OCI-M2 (cell line): ENCODE results near the gene KCND3.

Experiments used
- DNase-seq: peaks from one replicate; lab custom pipeline; 2025; ENCODE audit not compliant: unreplicated experiment; lab: John Stamatoyannopoulos, UW

Gene KCND3

DNA sequence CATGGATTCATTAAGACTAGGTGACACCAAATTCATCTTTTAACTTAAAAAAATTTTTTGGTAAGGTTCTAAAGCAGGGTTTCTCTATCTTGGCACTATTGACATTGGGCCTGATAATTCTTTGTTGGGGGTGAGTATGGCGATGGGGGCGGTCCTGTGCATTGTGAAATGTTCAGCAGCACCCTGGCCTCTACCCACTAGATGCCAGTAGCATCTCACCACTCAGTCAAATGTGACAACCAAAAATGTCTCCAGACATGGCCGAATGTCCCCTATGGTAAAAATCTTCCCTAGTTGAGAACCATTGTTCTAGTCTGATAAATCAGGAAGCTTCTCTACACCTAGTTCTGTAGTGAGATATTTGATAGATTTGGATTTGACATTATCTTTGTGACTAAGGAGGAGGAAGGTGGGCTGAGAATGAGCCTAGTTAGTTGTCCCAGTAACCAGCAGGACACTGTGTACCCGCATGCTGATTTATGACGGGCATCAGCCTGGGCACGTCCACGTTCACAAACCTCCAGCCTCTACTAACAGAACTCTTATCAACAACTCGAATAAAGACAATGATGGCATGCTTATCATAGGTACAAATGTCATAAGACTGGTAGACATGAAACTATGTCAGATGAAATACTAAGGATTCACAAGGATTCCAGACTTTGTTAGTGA is 104.6 kb downstream of the KCND3 start:
- no peak for DNase-seq

- no peak for DNase-seq
Observed at GRCh38 chr1:111882986-111883560, 106.4 kb downstream of the KCND3 start.

DNA sequence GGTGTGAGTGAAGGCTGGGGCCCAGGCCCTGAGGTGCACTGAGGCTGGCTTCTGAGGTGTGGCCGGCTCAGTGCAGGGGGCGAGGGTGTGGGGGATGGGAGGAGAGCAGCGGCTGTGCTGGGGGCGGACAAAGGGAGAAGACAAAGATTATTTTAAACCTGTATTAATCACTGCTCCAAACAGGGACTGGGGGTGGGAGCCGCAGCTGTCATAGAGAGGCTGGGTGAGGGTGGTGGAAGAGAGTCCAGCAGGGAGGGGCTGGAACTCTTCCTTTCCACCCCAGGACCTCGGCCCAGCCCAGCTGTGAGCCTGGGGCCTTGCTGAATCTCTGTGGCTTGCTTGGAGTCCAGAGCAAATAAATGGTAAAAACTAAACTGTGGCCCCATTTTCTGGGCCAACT is 106.9 kb downstream of the KCND3 start:
- DNase-seq = no peak

GRCh38 chr1:111880881-111881837 is 108.3 kb downstream of the KCND3 start:
- DNase-seq = no peak

DNA sequence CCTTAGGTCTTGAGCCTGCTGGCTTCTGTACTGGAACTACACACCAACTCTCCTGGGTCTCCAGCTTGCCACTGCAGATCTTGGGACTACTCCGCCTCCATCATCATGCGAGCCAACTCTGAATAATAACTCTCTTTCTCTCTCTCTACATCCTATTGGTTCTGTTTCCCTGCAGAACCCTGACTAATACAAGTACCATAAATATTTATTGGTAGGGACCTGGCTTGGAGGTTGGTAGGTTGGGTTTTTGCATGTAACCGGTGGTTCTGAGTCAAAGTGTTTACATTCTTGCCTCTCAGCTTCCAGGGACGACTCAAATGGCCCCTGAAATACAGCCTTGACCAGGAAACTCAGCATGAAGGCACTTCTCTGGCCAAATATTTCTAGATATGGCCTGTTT is 110.4 kb downstream of the KCND3 start:
- DNase-seq = no peak

DNA sequence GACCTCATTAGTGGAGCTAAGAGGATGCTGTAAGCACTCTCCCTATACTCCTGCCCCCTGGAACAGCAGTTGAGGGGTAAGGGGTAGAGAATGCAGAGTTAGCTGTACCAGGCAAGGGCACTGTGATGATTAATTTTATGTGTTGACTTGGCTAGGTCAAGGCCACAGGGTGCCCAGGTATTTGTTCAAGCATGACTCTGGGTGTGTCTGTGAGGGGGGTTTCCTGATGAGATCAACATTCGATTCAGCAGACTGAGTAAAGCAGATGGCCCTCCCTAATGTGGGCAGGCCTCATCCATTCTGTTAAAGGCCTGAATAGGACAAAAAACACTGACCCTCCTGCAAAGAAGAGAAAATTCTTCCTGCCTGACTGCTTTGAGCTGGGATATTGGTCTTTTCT is 110.8 kb downstream of the KCND3 start:
- DNase-seq = no peak

GRCh38 chr1:111878091-111878490 is 111.4 kb downstream of the KCND3 start:
- no peak for DNase-seq

DNA sequence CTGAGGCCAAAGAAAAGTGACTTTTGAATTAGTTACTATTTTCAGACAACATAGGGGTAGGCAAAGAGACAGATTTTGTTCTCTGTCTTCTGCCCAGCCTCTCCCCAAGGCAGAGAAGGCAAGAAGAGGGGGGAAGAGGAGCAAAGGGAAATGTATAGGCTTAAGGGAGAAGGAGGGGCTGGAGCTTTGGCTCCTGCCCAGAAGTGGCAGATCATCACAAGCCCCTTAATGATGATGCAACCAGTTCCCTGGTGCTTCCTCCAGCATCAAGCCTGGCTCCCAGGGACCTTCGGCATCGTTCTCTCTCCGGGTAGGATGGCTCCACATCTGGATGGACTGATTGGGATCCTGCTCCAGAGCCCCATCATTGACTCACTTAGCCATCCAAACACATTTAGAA is 112.8 kb downstream of the KCND3 start:
- no peak for DNase-seq

DNA sequence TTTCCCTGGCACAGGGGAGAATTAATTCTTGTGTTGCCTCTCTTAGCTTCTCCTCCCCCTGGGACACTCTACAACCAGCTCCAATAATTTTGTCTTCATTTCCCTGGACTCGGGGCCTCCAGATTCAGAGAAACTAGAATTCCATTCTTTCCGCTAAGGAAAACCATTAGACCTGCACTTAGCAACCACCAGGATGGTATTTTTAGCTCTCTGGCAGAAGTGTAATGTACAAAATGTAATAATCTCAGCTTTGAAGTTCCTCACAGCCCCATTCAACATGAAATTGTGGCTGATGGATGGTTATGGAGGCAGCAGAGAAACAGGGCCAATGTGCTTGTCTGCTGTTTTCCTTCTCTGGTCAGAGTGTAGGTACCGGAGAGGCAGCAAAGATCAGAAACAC is 113.8 kb downstream of the KCND3 start:
- no peak for DNase-seq

DNA sequence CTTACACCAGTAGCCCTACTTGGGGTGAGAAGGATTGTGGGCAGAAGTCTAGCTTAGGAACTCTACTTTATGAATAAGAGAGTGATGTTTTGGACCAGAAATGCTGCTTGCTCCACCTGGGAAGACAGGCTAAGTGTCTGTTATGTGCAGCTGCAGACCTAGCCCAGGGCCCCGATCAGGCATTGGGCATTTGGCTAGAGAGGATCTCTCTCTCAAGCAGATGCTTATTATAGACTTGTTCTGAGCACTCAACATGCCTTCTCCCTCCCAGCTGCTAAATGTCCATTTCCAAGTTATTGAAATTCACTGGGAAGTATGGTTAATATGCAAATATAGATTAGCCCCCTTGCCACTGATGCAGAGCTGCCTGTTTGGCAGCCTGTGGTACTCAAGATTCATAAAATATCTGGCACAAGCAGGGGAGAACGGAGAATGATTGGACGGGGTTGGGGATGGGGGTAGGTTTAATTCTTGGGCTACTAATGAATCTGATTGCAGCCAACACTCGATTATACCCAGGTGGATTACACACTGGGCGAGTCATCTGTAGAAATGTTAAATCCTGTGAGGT is 115.9 kb downstream of the KCND3 start:
- DNase-seq = no peak

GRCh38 chr1:111870181-111870580 is 119.3 kb downstream of the KCND3 start:
- DNase-seq = no peak

DNA sequence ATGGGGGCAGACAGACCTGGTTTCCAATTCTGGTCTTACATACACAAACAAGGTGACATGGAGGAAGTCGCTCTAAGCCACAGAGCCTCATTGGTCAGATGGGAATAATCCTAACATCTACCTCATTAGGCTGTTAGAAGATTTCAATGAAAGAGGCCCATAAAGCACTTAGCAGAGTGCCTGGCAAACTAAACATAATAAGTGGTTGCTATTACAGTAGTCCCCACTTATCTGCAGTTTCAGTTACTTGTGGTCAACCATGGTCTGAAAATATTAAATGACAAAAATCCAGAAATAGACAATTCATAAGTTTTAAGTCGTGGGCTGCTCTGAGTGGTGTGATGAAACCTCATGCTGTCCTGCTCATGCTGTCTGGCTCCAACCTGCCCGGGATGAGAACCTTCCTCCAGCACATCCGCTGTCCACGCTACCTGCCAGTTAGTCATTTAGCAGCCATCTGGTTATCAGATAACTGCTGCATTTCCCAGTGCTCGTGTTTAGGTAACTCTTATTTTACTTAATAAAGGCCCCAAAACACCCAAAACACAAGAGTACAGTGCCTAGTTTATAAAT is 121.5 kb downstream of the KCND3 start:
- DNase-seq = no peak

- DNase-seq = no peak
Observed at GRCh38 chr1:111864862-111865261, 124.6 kb downstream of the KCND3 start.

GRCh38 chr1:111863401-111863800 is 126.1 kb downstream of the KCND3 start:
- DNase-seq = no peak

DNA sequence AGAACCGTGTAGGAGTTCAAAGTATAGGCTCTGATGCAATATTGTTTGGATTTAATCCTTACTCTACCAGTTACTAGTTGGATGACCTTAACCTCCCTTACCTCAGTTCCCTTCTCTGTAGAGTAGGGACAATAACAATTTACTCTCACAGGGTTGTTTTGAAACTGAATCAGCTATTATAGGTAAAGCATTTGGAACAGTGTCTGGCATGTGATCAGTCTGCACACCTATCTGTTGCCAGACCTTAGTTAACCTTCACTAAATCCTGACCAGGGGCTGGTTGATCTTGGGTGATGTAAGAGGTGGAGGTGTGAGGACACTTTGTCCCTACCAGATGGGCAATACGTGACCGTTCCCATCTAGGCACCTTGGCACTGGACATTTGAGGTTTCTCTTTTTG is 126.9 kb downstream of the KCND3 start:
- DNase-seq = no peak

DNA sequence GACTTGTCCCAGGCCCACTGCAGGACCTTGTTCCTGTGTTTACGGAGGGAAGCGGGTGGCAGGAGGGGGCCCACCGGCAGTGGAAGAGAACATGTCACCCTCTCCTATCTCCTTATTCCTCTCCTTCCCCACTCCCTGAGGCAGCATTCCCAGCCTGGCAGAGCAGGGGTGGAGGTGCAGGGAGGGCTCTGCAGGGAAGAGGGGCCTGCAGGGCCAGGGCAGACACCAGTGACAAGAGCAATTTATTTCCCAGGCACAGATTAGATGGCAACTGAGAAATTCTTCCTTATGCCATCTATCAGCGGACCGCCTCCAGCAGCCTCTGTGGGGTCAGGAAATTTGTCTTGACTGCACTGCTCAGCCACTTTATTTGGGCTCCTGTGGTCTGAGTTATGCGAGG is 127.9 kb downstream of the KCND3 start:
- no peak for DNase-seq

- DNase-seq = no peak
Observed at GRCh38 chr1:111857194-111857651, 132.2 kb downstream of the KCND3 start.

DNA sequence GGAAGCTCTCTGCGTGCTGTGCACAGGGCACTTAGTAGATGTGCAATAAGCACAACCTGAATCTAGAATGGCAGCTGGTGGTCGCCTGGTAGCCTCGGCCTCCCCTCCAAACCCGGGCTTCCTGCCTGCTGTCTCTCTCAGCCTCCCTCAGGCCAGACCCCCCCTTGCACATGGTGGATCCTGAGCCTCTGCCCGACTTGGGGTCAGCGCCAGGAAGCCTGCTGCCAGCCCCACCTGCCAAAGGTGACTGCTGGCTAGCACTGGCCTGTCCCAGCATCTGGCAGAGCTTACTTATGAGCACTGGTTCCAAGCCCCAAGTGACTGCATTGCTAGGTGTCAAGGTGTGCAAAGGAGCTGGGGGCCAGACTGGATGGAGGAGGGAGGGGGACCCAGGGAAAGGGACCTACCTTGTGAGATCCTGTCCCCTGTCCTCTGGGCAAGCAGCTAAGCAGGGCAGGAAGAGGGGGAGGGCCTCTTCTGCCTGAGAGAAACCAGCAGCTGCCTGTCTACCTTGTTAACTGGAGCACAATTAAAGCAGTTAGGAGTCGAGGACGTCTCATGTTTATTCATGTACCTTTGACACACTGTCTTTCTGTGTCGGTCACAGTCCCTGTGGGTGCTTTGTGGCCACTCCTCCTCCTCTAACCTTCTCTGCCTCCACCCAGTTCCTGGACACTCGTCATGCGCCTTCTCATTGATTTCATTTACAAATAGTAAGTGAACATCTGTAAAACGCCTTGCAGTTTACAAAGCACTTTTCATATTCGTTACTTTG is 132.9 kb downstream of the KCND3 start:
- no peak for DNase-seq

DNA sequence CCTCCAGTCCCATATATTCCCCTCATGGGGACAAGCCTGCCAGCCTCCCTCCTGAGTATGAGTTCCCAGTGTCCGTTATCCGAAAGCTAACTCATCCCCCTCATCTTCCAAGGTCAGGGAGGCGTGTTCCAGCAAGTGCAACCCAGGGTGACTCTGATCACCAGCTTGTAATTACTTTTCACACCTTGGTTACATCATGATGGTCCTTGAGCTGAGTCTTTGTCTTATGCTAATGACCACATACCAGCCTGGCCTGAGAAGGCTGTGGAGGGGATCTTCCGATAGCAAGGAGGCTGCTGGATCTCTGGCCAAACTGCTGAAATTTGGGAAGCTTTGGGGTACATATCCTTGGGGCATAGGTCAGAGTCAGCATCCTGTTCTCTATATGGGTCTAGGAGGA is 134.2 kb downstream of the KCND3 start:
- no peak for DNase-seq

DNA sequence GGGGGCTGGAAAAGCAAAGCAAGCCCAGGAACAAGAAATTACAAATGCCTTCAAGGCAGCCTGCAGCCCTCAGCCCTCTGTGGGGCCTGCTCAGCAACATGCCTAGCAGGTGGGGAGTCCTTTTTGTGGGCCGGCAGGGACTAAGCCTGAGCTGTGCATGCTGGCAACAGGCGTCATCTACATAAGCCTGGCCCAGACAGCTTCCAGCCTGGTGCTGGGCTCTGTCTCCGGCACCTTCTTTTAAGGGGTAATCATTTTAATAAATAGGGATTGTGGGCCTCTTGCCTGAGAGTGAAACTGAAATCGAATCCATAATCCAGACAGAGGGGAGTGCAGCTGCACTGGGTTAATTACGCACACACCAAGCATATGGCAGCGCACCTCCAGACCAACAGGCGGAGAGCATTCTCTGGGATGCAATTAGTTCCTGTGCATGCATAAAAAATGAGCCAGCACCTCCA is 137.2 kb downstream of the KCND3 start:
- no peak for DNase-seq
